GM18508 (cell line): ENCODE results near the gene FAM177A1.
A peak's percentile ranks its signal among the peaks of the same experiment; 100 is the strongest.

Source experiments
- ATAC-seq: cut with Tn5 transposase; IDR thresholded peaks from one replicate; pipeline ENCODE4 v1.9.1; 2021; ENCODE audit warnings: moderate number of reproducible peaks; ENCODE audit not compliant: insufficient read depth, unreplicated experiment

The FAM177A1 gene

GRCh38 chr14:35121887-35122695, 76.0 kb downstream of the FAM177A1 start, which contains the start of the genes PPP2R3C and PRORP:
TSS of gene PPP2R3C (minus strand) at chr14:35121990. CDS start at chr14:35121959, 31 bp downstream.
TSS of gene PRORP (plus strand) at chr14:35122552. CDS start at chr14:35123246, 694 bp downstream.
- ATAC-seq, result peak; percentile 75

GRCh38 chr14:35122696-35123387, 76.8 kb downstream of the FAM177A1 start:
- ATAC-seq, result no peak

GRCh38 chr14:35123388-35123703, 77.3 kb downstream of the FAM177A1 start:
- no peak for ATAC-seq

- ATAC-seq, result no peak
Observed at GRCh38 chr14:35124127-35124526, 78.1 kb downstream of the FAM177A1 start.
